AG20443 (cell line): ENCODE measurements around the gene KRT31.
"Not testable (repeated sequence)": the region's sequence is repeated elsewhere in the genome, so short reads cannot be mapped to it uniquely, and the experiment has no call there.

Source experiments
- DNase-seq: peaks from one replicate; pipeline ENCODE4 v3.0.0; 2012; ENCODE audit warnings: low spot score, mixed read lengths

KRT31 gene

DNA sequence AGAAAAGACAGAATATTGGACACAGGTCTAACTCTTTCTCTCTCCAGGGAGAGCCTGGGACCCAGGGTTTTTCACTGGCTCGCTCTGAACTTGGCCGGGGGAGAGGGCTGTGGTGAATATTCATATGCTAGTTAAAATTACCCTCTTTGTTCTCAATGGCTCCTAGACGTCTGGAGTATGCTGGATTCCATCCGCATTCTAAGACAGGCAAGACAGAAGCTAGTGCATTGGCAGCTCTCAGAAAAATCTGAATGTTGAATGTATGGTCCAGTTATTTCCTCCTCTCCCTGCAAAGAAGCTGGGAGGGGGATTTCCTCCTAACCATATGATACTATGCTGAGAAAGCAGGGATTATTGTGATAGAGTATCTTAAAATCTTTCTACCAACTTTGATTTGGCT is 9.7 kb downstream of the KRT31 start:
- DNase-seq: no peak

DNA sequence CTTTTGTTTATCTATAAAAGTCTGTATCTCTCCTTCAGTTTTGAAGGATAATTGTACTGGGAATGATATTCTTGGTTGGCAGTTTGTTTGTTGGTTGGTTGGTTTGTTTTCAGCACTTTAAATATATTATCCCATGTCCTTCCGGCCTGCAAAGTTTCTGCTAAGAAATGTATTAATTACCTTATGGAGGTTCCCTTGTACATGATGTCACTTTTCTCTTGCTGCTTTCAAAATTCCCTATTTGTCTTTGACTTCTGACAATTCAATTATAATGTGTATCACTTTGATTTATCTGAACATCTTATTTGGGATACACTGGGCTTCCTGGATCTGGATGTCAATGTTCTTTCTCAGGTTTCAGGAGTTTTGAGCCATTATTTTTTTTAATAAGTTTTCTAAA is 11.2 kb downstream of the KRT31 start:
- DNase-seq: no peak

DNA sequence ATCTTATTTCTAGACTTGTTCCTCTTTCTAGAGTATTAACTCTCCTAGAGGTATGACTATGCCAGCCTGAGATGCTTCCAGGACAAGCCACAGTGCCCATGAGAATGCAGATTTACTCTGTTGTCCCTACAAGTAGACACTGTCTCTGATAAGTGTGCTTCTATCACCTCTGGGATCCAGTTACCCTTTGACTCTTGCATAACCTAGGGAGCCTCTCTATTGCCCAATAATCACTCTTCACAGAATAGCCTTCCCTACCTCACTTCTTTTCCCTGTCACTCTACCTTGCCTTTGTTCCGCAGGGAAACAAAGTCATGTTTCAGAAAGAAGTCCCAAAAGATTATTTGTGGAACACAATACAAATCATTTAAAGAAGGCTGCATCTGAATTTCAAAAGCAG is 13.7 kb downstream of the KRT31 start:
- no peak for DNase-seq

DNA sequence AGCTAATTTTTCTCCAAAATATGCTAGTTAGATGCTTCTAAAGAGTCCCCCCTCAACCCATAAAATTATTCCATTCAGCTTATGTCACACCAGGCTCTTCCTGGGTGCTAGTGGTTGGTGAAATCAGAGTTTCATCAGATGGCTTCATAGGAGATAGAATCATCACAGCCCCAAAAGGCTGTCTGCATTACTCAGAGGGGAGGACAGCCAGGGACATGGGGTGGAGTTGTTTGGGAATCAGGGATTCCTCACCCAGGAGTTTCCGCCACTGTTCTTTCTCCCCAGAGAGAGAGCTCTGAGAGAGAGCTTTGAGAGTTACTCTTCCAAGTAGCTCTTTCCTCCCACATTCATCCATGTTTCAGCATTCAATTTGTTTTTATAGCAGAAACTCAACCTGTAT is 15.0 kb downstream of the KRT31 start:
- DNase-seq: peak; percentile 58

DNA sequence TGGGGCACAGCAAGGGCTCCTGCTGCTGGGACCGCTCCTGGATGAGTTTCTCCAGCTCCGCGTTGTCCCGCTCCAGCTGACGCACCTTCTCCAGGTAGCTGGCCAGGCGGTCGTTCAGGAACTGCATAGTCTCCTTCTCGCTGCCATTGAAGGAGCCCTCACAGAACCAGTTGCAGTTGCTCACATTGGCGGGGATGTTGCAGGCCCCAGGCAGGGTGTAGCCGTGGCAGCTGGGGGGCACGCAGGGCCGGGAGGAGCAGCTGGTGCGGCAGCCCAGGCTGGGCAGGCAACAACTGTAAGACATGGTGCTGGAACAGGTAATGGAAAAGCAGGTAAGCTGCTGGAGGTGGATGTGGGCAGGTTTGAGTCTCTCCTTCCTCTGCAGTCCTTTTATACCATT is 15.5 kb downstream of the KRT31 start, which contains the start of gene KRT34:
KRT34 (minus strand) TSS at position 364 of the 400 bp plus-strand sequence; CDS start at position 304, 60 bp downstream.
- not testable (repeated sequence) for DNase-seq

DNA sequence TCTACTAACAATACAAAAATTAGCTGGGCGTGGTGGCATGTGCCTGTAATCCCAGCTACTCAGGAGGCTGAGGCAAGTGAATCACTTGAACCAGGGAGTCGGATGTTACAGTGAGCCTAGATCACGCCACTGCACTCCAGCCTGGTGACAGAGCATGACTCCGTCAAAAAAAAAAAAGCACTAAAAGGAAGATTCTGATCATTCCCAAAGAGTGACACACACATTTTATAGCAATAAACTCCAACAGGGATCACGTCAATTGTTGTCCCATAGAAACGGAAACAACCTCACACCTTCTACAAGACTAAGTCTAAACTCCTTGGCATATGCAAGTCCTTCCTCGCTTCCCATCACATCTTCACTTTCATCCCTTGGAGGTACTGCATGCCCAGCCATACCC is 17.3 kb downstream of the KRT31 start:
- DNase-seq: peak; percentile 78

DNA sequence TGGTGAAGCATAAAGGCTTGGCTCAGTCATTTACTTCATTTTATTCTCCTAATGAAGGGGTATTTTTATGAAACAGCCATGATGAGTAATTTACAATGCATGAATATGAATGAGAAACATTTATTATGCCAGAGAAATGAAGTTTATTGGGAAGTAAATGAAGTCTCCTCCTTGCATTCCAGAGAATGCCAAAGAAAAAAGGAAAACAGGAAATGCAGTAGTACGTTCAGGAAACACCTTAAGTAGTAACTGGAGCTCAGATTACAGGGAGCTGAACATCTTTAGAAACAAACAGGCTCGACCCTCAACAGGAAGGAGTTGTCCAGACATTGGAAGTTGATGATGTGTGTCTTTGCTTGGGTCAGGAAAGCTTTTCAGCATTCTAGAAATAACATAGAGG is 19.9 kb downstream of the KRT31 start:
- DNase-seq: peak; percentile 13

DNA sequence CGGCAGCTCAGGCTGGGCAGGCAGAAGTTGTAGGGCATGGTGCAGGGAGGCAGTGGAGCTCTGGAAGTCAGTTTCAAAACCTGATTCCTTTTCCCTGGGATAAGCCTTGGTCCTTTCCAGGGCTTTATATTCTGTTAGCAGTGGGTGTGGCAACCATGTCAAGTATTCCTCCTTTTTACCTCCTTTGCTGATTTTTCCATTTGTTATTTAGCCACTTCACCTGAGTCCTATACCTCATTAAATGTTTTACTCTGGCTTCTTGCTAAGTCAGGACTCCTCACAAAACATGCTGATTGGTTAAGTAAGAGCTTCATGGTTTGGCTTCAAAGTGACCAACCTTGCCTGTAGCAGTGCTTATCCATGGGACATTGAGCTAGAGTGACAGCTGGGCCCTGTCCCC is 27.7 kb downstream of the KRT31 start, which contains the start of gene KRT33B:
KRT33B (minus strand) TSS at position 101 of the 400 bp plus-strand sequence; CDS start at position 38, 63 bp downstream.
- DNase-seq: no peak

DNA sequence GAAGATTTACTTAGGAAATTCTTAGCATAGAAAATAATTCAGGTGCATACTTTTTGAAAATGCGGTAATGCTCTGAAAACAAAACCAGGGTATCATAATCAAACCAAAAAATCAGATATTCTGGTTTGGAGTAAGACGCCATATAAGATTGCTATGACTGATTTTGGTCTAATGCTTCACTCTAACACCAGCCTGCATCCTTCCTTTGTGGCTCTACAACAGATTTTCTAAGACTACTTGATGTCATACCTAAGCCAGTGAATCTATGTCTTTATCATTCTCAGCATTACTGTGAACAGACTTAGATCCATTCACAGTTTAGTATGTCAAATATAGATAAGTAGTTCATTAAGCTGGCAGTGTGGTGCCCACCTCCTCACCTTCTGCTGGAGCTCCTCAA is 28.4 kb downstream of the KRT31 start:
- DNase-seq: no peak

DNA sequence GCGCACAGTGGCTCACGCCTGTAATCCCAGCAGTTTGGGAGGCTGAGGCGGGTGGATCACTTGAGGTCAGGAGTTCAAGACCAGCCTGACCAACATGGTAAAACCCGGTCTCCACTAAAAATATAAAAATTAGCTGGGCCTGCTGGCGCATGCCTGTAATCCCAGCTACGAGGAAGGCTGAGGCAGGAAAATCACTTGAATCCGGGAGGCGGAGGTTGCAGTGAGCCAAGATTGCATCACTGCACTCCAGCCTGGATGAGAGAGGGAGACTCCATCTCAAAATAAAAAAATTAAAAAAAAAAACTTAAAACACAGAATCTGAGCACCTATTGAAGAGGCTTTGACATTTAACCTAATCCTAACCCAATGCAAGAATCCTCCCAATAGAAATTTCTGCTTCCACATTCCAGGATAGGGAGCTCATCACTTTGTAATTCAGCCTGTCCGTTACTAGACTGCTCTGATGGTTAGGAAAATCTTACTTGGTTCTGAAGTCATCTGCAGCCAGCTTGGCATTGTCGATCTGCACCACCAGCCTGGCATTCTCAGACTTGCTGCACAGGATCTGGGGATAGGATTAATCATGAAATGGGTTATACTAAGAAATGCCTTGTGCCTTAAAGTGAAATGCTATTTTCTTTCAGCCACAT is 29.9 kb downstream of the KRT31 start:
- peak; percentile 83 for DNase-seq

DNA sequence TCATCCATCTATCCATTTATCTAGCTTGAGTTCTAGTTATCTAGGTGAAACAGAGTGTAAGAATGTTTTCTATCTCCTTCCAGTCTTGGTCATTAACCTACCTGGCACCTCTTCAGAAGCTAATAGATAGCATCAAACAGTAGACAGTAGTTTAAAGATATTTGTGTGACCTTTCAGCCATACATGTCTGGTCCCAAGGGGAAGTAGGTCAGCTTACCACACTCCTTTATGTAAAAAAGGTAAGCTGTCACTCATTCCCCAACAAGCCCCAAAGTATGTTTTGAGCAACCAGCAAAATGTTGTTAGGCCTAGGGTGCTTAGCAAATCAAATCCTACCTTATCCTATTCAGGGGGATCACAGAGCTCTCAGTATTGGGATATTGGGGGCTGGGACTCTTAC is 31.3 kb downstream of the KRT31 start:
- DNase-seq: no peak

DNA sequence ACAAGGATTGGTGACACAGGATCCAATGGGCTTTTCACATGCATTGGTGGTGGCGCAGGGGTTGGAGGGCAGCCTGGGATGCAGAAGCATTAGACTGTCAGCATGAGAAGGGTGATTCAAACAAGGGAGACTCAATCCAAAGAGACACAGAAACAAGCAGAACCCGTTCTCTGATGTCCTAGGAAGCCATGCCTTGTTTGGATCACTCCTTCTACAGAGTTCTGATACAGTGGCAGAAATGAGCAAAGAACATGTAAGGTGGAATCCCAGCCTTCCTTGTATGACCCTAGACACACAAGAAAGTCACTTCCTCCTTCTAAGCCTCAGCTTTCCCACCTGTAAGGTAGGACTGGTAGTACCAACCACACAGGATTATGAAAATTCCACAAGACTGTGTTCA is 33.5 kb downstream of the KRT31 start:
- no peak for DNase-seq

DNA sequence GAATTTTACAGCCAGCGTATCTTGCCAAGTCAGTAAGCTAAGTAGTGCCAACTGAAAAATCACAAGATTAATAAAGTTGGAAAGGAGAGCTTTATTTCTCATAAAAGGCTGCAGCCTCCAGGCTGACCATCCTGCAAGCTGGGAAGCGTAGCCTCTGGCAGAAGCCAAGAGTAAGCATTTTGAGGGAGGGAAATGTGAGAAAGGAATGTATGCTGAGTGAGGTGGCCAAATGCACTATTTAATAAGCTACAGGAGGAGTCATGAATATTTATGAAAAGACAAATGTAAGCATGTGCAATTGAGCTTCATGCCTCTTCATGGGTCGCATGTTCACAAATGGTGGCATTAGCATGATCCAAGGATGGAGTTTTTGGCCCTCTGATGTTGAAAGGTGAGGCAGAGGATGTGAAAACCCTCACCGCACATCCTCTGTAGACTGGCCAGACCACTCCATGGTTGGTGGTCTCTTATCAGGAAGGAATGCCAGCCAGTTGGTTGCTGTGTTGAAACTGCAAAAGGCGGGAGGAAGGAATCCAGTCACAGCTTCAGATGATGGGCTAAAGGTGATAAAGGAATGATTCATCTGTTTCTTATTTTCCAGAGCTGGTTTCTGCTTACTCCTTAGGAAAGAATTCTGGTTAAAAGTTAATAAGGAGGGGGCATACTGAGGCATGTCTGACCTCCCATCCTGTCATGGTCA is 37.0 kb downstream of the KRT31 start:
- peak; percentile 40 for DNase-seq

DNA sequence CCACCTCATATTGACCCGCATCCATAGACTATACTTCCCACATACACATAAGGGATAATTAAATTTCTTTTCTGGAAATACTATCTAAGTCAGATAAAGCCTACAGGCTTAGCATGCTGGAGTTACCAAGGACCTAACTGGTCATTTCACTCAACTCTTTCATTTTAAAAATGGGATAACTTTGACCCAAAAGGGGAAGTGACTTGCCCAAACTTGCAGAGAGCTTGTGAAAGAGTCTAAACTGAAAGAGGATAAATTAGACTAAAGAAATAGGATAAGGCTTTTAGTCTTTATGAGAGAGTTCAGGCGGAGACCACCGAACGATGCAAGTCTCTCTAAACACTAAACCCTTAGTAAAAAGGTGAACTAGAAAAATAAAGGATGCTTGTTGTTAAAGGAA is 42.9 kb downstream of the KRT31 start:
- no peak for DNase-seq

DNA sequence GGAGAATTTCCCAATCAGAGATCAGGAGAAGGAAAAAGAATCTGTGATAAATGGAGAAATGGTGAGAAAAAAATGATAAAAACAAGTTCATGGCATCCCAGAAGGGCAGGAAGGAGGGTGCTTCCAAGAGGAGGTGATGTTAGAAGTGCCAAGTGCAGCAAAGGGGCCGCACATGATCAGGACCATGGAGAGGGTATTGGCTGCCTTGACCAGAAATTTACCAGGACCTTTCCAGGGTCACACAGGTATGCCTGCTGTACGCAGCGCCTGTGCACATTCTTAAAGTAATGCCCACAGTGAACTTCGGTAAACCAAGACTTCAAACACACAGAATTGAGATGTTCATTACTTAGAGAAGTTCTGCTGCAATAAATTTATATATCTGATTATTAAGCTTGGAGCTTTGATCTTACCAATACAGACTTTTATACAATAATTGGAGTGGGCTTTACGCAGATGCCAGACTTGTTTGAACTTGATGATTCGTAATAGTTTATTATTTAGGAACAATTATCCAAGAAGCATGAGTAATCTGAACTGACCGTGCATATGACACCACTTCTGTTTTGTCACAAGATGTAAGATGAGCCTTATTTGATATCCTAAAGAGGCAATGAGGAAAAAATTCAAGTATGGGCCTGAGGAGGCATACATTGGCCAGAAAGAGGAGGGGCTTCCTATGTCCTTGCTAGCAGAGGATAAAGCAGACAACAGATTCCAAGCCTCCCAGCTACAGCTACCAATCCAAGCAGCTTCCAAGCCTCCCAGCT is 44.6 kb downstream of the KRT31 start:
- DNase-seq: no peak

DNA sequence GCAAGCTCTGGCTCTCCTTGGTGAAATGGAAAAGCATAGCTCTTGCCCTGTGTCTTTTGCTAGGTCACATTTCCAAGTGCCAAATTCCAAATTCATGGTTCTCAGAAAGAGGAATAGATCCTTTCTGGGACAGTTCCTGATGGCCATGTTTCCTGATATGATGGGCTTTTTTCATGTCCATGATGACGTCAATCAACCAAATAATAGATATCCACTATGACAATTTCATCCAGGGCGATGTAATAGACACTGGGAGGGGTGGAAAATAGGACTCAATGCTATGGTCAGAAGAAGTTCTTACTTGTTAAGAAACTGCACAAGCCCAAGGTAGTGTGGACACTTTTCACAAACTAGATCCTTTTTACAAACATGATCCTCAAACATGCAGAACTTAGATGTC is 46.2 kb downstream of the KRT31 start:
- DNase-seq: no peak

DNA sequence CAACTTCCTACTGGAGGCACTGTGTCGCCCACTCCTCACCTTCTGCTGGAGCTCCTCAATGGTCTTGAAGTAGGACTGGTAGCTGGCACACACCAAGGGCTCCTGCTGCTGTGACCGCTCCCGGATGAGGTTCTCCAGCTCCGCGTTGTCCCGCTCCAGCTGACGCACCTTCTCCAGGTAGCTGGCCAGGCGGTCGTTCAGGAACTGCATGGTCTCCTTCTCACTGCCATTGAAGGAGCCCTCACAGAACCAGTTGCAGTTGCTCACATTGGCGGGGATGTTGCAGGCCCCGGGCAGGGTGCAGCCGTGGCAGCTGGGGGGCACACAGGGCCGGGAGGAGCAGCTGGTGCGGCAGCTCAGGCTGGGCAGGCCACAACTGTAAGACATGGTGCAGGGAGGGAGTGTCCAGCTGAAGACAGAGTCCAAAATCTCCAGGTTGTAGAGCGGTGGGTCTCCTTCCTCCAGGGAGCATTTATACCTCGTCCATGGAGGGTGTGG is 47.0 kb downstream of the KRT31 start, which contains the start of gene KRT33A:
KRT33A (minus strand) TSS at position 448 of the 498 bp plus-strand sequence; CDS start at position 387, 61 bp downstream.
- not testable (repeated sequence) for DNase-seq

DNA sequence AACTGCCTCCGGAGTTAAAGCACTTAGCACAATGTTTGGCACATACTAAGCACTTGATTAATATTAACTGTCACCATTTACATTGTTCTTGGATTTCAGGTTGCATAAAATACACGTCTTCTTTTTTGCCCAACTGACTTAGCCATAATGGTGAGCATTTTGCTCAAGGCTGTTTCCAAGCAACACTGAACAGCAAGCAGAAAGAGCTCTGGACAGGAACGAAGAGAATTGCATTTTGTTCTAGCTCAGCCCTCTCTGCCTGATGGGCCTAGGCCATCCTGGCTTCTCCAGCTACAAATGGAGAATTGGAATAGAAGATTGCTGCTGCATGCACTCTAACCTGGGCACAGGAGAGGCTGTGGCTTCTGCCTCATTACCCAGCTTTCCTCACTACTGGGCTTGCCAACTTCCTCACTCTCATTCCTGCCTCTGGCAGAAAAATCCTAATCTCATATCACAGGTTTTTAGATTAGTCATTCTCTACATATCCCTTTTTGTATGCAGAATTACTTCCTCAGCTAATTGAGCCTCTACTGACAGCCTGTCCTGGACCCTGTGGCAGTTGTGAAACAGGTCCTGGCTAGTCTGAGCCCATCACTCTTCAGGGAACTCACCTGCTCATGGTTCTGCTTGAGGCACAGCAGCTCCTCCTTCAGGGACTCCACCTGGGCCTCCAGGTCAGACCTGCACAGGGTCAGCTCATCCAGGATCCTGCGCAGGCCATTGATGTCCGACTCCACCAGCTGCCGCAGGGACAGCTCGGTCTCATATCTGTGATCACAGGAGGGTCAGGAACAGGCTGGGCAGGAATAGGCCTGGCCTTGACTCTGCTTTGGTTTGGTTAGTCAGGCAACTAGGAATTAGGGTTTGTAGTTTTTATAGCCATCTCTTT is 49.3 kb downstream of the KRT31 start:
- DNase-seq: no peak

DNA sequence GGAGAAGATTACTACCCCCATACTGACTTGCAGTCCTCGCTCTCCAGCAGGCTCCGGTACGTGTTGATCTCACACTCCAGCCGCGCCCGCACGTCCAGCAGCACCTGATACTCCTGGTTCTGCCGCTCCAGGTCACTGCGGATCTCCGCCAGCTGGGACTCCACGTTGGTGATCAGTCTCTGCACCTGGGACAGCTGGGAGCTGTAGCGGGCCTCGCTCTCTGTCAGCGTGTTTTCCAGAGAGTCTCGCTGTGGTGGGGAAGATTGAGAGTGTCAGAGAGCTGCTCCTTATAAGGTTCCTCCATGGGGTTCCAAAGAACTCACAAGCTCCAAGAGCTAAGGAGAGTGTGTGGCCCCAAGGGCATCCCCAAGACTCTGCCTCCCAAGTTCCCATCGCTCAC is 51.0 kb downstream of the KRT31 start:
- DNase-seq: not testable (repeated sequence)

DNA sequence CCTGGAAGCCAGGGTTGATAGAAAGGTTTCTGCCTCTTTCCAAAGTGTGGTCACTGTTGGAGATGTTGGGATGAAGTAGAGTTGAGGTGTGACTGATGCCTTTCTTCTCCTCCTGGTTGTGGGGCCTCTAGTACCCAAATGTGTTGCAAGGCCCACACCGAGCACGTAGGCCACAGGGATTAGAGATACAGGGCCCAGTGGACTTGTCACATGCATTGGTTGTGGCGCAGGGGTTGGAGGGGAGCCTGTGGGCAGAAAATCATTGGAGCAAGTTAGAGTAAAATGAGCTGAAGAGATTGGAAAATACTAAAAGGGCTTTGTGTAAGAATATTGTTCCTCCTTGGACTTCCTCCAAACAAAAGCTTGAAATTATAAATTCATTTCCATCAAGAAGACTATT is 51.4 kb downstream of the KRT31 start:
- no peak for DNase-seq
